ENCODE data around the gene DDIT3.

The DDIT3 gene

GRCh38 chr12:57475271-57476161, 44.8 kb downstream of the DDIT3 start:
- no peak for TF ChIP-seq CEBPB (IDR thresholded peaks at IDR 0.05)
- TF ChIP-seq TAF1 (IDR thresholded peaks at IDR 0.05; ENCODE audit: low read depth), result no peak
- no peak for TF ChIP-seq EP300 (IDR thresholded peaks at IDR 0.05; ENCODE audit: borderline replicate concordance)
- no peak for TF ChIP-seq TEAD4 (IDR thresholded peaks at IDR 0.05)
- TF ChIP-seq FOXM1 (IDR thresholded peaks at IDR 0.05; ENCODE audit: borderline replicate concordance, low read depth), result no peak
- no peak for TF ChIP-seq TCF12 (IDR thresholded peaks at IDR 0.05; ENCODE audit: low read depth)
- TF ChIP-seq CREB1 (IDR thresholded peaks at IDR 0.05; ENCODE audit: low read depth), result no peak
- no peak for TF ChIP-seq EGR1 (IDR thresholded peaks at IDR 0.05)
- TF ChIP-seq MAX (IDR thresholded peaks at IDR 0.05), result no peak
- no peak for TF ChIP-seq RAD21 (IDR thresholded peaks at IDR 0.05; ENCODE audit: low read depth)

DNA sequence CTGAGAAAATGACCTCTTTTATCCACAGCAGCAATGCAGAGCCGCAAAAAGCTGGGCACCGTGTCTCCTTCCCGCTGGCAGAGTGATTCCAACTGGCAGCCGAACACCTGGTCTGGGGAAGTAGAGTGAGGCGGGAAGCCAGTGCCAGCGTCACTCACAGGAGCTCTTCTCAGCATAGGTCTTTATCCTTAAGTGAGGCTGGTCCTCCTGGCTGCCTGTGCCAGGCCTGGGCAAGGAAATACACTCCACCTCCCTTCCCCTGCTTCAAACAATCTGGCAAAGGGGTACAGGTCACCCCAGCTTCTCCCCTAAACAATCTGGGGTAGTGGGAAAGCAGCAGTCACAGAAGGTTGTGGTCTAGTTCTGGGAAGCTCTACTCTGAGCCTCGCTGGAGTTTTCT, 45.5 kb downstream of the DDIT3 start:
- TF ChIP-seq TEAD4 (IDR thresholded peaks at IDR 0.05) (no peak), MAX (IDR thresholded peaks at IDR 0.05) (no peak), FOXM1 (IDR thresholded peaks at IDR 0.05; ENCODE audit: borderline replicate concordance, low read depth) (no peak), YY1 (IDR thresholded peaks at IDR 0.05; ENCODE audit: low read depth) (no peak), CEBPB (IDR thresholded peaks at IDR 0.05) (no peak), RAD21 (IDR thresholded peaks at IDR 0.05; ENCODE audit: low read depth) (no peak), CREB1 (IDR thresholded peaks at IDR 0.05; ENCODE audit: low read depth) (no peak), ZBTB7A (IDR thresholded peaks at IDR 0.05; ENCODE audit: low read depth) (no peak), USF1 (IDR thresholded peaks at IDR 0.05) (no peak), TAF1 (IDR thresholded peaks at IDR 0.05; ENCODE audit: low read depth) (no peak)
- TF ChIP-seq, protein P1, sequence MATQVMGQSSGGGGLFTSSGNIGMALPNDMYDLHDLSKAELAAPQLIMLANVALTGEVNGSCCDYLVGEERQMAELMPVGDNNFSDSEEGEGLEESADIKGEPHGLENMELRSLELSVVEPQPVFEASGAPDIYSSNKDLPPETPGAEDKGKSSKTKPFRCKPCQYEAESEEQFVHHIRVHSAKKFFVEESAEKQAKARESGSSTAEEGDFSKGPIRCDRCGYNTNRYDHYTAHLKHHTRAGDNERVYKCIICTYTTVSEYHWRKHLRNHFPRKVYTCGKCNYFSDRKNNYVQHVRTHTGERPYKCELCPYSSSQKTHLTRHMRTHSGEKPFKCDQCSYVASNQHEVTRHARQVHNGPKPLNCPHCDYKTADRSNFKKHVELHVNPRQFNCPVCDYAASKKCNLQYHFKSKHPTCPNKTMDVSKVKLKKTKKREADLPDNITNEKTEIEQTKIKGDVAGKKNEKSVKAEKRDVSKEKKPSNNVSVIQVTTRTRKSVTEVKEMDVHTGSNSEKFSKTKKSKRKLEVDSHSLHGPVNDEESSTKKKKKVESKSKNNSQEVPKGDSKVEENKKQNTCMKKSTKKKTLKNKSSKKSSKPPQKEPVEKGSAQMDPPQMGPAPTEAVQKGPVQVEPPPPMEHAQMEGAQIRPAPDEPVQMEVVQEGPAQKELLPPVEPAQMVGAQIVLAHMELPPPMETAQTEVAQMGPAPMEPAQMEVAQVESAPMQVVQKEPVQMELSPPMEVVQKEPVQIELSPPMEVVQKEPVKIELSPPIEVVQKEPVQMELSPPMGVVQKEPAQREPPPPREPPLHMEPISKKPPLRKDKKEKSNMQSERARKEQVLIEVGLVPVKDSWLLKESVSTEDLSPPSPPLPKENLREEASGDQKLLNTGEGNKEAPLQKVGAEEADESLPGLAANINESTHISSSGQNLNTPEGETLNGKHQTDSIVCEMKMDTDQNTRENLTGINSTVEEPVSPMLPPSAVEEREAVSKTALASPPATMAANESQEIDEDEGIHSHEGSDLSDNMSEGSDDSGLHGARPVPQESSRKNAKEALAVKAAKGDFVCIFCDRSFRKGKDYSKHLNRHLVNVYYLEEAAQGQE (IDR thresholded peaks at IDR 0.05; ENCODE audit: low read depth), result no peak

DNA sequence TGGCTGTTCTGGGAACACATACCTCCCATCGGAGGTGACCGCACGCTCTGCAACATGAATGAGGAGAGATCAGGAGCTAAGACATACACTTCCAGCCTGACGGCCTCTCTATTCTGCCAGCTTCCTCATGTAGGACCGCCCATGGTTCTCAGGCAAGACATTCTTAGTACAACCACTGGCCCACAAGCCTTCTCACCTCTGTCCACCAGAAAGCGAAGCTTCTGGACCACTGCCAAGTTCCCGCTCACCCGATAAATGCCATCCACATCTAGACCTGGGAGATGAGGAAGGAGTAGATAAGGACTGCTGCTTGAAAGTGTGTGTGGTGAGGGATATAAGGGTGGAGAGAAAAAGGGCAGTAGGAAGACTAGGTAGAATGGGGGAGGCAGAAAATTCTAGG, 45.9 kb downstream of the DDIT3 start:
- TF ChIP-seq NFIC (IDR thresholded peaks at IDR 0.05), result peak; percentile 48; the same call in 1 of the 2 replicates
- TF ChIP-seq TCF12 (IDR thresholded peaks at IDR 0.05; ENCODE audit: low read depth), result no peak
- TF ChIP-seq, protein P1 (IDR thresholded peaks at IDR 0.05; ENCODE audit: low read depth), result no peak
- TF ChIP-seq USF1 (IDR thresholded peaks at IDR 0.05), result no peak
- TF ChIP-seq TAF1 (IDR thresholded peaks at IDR 0.05; ENCODE audit: low read depth), result no peak
- TF ChIP-seq YY1 (IDR thresholded peaks at IDR 0.05; ENCODE audit: low read depth), result no peak

- TF ChIP-seq, protein P1 (IDR thresholded peaks at IDR 0.05; ENCODE audit: low read depth), result no peak
- TF ChIP-seq MAX (IDR thresholded peaks at IDR 0.05), result no peak
- TF ChIP-seq USF1 (IDR thresholded peaks at IDR 0.05), result no peak
- no peak for TF ChIP-seq EP300 (IDR thresholded peaks at IDR 0.05; ENCODE audit: borderline replicate concordance)
Measured at GRCh38 chr12:57473886-57474285, 46.4 kb downstream of the DDIT3 start.
